ENCODE measurements around the gene ZNF783. TPM values are rescaled to one million over a fixed set of nuclear protein-coding genes. Genes with fewer than 3 reads are reported as not detected.

ZNF783 gene
- total RNA-seq, 1 experiment from 2014 or later: 9.9 TPM

GRCh38 chr7:149307775-149308501, 45.9 kb downstream of the ZNF783 start:
- ChIA-PET CTCF (interaction anchor here (1.1 to 3.1 kb wide), 3 partner anchors 13 to 98 kb away, joined by 3 to 63 read pairs (median 3); no protein-coding TSS in a partner anchor), POLR2A (no interaction called here)
- DNase-seq (ENCODE audit: low spot score) (no peak), ATAC-seq (no peak; the same call in 1 of the 2 replicates)
- TF ChIP-seq ZNF281 (CRISPR knock-in tag; IDR thresholded peaks at IDR 0.05) (no peak), NFATC4 (CRISPR knock-in tag; IDR thresholded peaks at IDR 0.05) (no peak), SMAD4 (CRISPR knock-in tag; IDR thresholded peaks at IDR 0.05) (no peak), PRRX2 (CRISPR knock-in tag; IDR thresholded peaks at IDR 0.05) (no peak)
- H3K4me1 Mint-ChIP-seq: no peaks in the 10 kb centered on the region
- peaks cover 3% of the 10 kb centered on the region; the same call in 1 of the 2 replicates for H3K27me3 Mint-ChIP-seq (ENCODE audit: low read depth)
- H3K9me3 Mint-ChIP-seq: peaks cover 14% of the 10 kb centered on the region; the same call in 1 of the 2 replicates
- H3K36me3 Mint-ChIP-seq: no peaks in the 10 kb centered on the region
- H3K4me3 Mint-ChIP-seq: no peak overlapping the region
- no peak overlapping the region for H3K27ac Mint-ChIP-seq

- ChIA-PET POLR2A (interaction anchor here (0.6 kb wide), 1 partner anchor 25 kb away, joined by 3 read pairs; no protein-coding TSS in a partner anchor), CTCF (interaction anchor here (0.6 to 3.1 kb wide), 30 partner anchors 10 to 353 kb away, joined by 3 to 63 read pairs (median 5); partner anchors contain the start of genes ZNF398, ZNF777 and ZNF783)
- ATAC-seq (peak; percentile 80), DNase-seq (ENCODE audit: low spot score) (no peak)
- TF ChIP-seq ZNF416 (CRISPR knock-in tag; IDR thresholded peaks at IDR 0.05) (no peak), CTCF (IDR thresholded peaks at IDR 0.05) (peak; percentile 21; the same call in 1 of the 2 replicates)
- Mint-ChIP-seq H3K27me3 (ENCODE audit: low read depth) (peaks cover 3% of the 10 kb centered on the region), H3K9me3 (peaks cover 14% of the 10 kb centered on the region; the same call in 1 of the 2 replicates), H3K36me3 (no peaks in the 10 kb centered on the region), H3K4me3 (no peak overlapping the region), H3K27ac (no peak overlapping the region), H3K4me1 (no peaks in the 10 kb centered on the region)
These were observed 48.3 kb downstream of the ZNF783 start for GRCh38 chr7:149310113-149310836.

GRCh38 chr7:149310990-149311573, 49.1 kb downstream of the ZNF783 start:
- CTCF ChIA-PET: interaction anchor here (1.2 to 2.6 kb wide), 11 partner anchors 11 to 352 kb away, joined by 3 to 46 read pairs (median 6); partner anchors contain the start of gene ZNF783
- no peak overlapping the region for H3K27ac Mint-ChIP-seq
- POLR2A ChIA-PET: no interaction called here

More at GRCh38 chr7:149310990-149311573, 49.1 kb downstream of the ZNF783 start:
- Mint-ChIP-seq H3K36me3 (no peaks in the 10 kb centered on the region), H3K27me3 (ENCODE audit: low read depth) (peaks cover 3% of the 10 kb centered on the region), H3K4me3 (no peak overlapping the region), H3K4me1 (no peaks in the 10 kb centered on the region), H3K9me3 (peaks cover 14% of the 10 kb centered on the region; the same call in 1 of the 2 replicates)
- ATAC-seq (no peak), DNase-seq (ENCODE audit: low spot score) (no peak)
- no peak for TF ChIP-seq CBFB (CRISPR knock-in tag; IDR thresholded peaks at IDR 0.05; ENCODE audit: low read depth)
- TF ChIP-seq RORB (CRISPR knock-in tag; IDR thresholded peaks at IDR 0.05): no peak
- no peak for TF ChIP-seq NR1H2 (CRISPR knock-in tag; IDR thresholded peaks at IDR 0.05)
- no peak for TF ChIP-seq FOXP1 (CRISPR knock-in tag; IDR thresholded peaks at IDR 0.05; ENCODE audit: borderline replicate concordance)
- no peak for TF ChIP-seq ZNF219 (CRISPR knock-in tag; IDR thresholded peaks at IDR 0.05; ENCODE audit: borderline replicate concordance)
- no peak for TF ChIP-seq USF1 (CRISPR knock-in tag; IDR thresholded peaks at IDR 0.05)
- TF ChIP-seq GABPB1 (CRISPR knock-in tag; IDR thresholded peaks at IDR 0.05): no peak
- TF ChIP-seq SOX15 (CRISPR knock-in tag; IDR thresholded peaks at IDR 0.05): no peak
- no peak for TF ChIP-seq ZNF512 (CRISPR knock-in tag; IDR thresholded peaks at IDR 0.05; ENCODE audit: borderline replicate concordance)
- TF ChIP-seq ATF1 (CRISPR knock-in tag; IDR thresholded peaks at IDR 0.05): no peak
- no peak for TF ChIP-seq ESRRA (CRISPR knock-in tag; IDR thresholded peaks at IDR 0.05; ENCODE audit: borderline replicate concordance)
- no peak for TF ChIP-seq JUN (CRISPR knock-in tag; IDR thresholded peaks at IDR 0.05)
- TF ChIP-seq SMAD4 (CRISPR knock-in tag; IDR thresholded peaks at IDR 0.05): no peak
- no peak for TF ChIP-seq TEAD1 (CRISPR knock-in tag; IDR thresholded peaks at IDR 0.05)
- TF ChIP-seq ELF4 (CRISPR knock-in tag; IDR thresholded peaks at IDR 0.05; ENCODE audit: low read depth): no peak
- no peak for TF ChIP-seq ATF3 (CRISPR knock-in tag; conservative IDR thresholded peaks at IDR 0.05)
- TF ChIP-seq RELA (CRISPR knock-in tag; IDR thresholded peaks at IDR 0.05; ENCODE audit: borderline replicate concordance): no peak
